Subcutaneous adipose tissue (tissue), 4 donors: Measurements from ENCODE around the gene HOXA10. TPM values are rescaled to one million over a fixed set of nuclear protein-coding genes. Genes with fewer than 3 reads are reported as not detected.

Experiments
- total RNA-seq, 4 donors: library from RNA; depleted of rRNA; stranded (reverse); fragments of >200 nt; gene quantifications; one replicate each; pipeline ENCODE4 v1.1.0, GENCODE V29; 2016
- TF ChIP-seq, protein P1 (sequence below): fragments of 450-650 bp; IDR thresholded peaks from one replicate; pipeline ENCODE4 v1.5.1; 2016; ENCODE audit warnings: low read depth, mild to moderate bottlenecking, control low read depth, antibody characterized with exemption, moderate library complexity

The HOXA10 gene
- total RNA-seq, 4 donors from 2014 or later: 17.3 to 22.6 (median 20.9) TPM

DNA sequence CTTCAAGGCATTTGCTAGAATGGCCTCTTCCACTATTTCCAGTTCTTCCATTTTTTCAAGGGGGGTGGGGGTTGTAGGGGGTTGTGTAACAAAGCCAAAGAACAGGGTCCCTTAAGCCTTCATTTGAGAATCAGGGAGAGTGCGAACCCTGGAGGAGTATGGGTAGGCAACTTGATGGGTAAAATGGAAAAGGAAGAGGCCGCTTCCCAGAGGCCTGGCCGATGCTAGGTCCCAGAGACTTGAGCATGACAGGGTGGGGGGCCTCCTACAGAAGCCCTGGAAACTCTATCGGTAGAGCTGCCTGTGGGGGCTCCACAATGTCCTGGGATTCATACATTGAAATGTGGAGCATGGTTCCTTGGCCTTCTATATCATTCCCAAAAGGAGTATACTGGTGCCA lies 34.9 kb upstream of the HOXA10 start:
- TF ChIP-seq, protein P1, sequence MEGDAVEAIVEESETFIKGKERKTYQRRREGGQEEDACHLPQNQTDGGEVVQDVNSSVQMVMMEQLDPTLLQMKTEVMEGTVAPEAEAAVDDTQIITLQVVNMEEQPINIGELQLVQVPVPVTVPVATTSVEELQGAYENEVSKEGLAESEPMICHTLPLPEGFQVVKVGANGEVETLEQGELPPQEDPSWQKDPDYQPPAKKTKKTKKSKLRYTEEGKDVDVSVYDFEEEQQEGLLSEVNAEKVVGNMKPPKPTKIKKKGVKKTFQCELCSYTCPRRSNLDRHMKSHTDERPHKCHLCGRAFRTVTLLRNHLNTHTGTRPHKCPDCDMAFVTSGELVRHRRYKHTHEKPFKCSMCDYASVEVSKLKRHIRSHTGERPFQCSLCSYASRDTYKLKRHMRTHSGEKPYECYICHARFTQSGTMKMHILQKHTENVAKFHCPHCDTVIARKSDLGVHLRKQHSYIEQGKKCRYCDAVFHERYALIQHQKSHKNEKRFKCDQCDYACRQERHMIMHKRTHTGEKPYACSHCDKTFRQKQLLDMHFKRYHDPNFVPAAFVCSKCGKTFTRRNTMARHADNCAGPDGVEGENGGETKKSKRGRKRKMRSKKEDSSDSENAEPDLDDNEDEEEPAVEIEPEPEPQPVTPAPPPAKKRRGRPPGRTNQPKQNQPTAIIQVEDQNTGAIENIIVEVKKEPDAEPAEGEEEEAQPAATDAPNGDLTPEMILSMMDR: no peak

DNA sequence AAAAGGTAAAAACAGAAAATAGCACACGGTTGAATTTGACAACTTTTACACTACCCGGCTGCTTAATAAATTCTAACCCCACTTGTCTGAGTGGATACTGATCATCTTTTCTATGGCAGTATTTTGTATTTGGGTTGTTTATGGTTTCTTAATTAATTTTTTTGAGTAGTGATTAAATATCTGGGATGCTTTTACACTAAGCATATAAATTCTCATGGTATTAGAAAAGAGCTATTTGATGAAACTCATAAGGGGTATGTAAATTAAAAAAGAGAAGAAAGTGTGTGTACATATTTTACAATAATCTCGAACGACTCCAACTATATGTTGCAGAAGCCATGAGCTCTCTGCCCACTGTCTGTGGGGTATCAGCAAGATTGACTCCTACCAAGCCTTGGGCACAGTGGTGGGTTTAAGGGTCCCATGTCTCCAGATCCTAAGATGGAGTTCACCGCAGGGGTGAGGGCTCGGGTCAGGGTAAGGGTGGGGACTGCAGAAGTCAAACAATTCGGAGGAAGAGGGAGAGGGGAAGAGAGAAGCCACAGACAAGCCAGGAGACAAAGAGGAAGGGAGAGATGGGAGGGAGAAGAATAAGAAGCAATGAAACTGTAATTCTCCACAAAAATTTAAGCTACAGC lies 33.3 kb upstream of the HOXA10 start:
- TF ChIP-seq, protein P1: no peak

DNA sequence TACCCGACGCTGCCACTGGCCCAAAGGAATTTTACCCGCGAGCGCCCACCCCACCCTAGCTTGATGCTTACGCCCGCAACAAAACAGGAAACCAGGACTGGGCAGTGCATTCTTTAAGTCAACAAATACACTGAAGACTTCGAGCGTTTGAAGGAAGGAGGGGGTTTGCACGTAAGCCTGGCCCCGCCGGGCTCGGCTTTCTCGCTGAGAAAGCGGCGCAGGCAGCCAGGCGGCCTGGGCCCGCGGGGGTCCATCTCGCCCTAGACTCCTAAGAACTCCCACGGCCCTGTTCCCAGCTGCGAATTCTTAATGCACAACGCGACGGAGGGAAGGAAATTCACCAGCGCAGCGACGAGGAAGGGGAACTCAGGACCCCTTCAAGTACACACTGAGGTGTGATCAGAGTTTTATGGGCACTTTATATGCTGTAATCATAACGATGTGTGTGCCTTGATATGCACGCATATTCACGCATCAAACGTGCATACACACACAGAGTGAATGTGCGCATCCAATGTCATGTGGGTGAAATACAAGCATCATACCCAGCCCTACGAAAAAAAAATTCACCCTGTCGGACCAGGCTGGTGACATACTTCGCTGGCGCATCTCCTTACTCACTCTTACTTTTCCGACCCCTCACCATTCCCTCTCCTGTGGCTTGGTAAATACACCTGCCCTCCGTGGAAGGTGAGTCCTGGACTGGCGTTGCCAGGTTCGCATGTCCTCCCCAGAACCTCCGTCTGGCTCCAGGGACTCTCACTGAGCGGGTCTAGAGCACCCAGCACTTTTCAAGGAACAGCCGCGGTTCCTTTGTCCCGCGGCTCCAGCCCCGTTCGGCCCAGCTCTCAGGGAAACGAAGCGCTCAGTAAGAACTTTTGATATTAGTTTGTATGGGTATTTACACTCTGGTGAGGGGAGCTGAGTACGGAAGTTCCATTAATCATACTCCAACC lies 31.5 kb upstream of the HOXA10 start:
- TF ChIP-seq, protein P1: no peak

DNA sequence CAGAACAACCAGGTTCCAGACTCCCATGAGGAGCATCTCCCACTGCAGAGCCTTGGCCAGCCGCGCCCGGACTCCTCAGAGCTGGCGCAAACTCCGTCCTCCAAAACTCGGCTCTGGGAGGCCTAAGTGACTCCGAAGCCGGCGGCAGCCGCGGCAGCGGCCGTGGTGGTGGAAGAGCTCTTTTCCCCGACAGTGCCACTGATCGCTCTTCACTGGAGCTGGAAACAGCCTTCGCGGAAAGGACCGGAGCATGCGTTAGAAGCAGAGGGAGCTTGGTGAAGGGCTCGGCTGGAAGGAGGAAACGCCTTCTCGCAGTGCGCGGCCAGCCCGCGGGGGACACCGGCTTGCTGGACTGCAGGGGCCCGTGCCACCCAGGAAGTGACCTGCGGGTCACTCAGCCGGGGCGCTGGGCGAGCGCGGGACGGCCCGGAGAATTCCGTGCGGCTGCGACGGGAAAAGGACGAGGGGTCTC lies 30.8 kb upstream of the HOXA10 start:
- TF ChIP-seq, protein P1: no peak

DNA sequence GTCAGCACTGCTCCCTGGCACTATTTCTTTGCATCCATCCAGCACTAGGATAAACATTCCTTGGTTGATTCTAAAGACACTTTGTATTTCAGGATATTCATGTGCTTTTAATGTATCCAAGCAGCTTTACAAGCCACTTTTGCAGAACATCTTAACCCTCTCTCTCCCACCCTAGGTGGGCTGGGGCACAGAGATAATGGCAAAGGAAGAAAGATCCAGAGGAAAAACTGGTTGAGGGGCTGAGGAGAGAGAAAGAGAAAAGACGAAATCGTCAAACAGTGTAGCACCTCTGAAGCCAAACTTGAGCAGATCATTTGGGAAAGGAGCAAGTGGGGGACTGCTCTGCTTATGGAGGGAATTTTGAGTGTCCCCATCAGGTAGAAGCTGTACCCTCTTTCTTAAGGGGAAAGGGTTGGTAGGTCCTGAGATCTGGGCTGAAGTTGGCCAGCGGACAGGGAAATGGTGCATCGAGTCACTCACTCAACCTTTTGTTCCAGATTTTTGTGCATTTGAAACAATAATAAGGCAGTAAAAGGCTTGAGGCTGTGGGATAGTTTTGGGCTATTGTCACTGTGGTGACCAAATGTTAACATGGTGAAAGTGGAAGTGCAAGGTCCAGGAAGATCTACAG lies 30.0 kb upstream of the HOXA10 start:
- TF ChIP-seq, protein P1: no peak

DNA sequence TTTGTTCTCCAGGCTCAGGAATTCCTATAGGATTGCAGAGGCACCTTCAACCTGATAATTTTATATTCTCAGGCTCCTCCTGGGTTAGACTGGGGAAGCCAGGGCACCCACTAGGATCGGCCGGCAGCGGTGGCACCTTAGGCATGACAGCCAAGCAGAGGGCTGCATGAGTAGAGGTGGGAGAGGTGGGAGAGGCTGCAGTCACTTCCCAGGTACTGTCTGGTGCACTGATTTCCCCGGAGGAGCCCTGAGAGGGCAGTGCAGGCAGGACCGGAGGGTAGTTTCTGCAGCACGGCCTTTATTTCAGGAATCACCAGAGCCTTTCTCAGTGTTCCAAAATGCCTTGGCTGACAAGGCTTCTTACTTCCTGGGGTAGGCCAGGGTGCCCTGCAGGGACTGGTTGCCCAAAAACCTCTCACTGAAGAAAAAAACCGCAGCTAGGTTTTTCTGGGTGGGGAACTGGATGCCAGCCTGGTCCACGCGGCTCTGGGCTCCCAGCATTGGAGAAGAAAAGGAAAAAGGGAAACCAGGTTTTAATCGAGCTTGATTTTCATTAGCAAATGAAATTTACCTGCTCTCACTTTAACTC lies 29.3 kb upstream of the HOXA10 start:
- TF ChIP-seq, protein P1: no peak

DNA sequence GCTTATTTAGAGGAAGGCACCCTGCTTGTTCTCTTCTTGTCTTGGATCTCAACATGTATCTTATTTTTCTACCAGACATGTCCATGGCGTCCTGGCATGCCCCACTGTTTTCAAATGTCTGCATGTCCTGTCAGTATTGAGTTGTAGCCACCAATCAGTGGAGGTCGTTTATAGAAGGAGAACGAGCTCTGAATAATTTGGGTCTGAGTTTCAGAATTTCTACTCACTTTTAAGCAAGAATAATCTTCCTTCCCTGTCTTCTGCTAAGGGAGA lies 28.7 kb upstream of the HOXA10 start:
- TF ChIP-seq, protein P1: no peak
